Suprapubic skin (tissue), 3 donors: Measurements from ENCODE around the gene ZSCAN20.

Source experiments
- POLR2A ChIP-seq, 2 donors: fragments of 450-650 bp; IDR thresholded peaks; one replicate each; pipeline ENCODE4 v1.6.1; 2017; ENCODE audit warnings: antibody characterized with exemption in 2 of 2, mild to moderate bottlenecking in 2 of 2, moderate library complexity in 2 of 2
- TF ChIP-seq, protein P1 (sequence below), 2 donors: fragments of 200-600 bp in 1 of 2; fragments of 450-650 bp in 1 of 2; sonication (generic) in 1 of 2; IDR thresholded peaks; one replicate each; pipeline ENCODE4 v1.5.1; 2016 to 2019; ENCODE audit warnings: antibody characterized with exemption in 2 of 2, mild to moderate bottlenecking in 1 of 2, moderate library complexity in 1 of 2

DNA sequence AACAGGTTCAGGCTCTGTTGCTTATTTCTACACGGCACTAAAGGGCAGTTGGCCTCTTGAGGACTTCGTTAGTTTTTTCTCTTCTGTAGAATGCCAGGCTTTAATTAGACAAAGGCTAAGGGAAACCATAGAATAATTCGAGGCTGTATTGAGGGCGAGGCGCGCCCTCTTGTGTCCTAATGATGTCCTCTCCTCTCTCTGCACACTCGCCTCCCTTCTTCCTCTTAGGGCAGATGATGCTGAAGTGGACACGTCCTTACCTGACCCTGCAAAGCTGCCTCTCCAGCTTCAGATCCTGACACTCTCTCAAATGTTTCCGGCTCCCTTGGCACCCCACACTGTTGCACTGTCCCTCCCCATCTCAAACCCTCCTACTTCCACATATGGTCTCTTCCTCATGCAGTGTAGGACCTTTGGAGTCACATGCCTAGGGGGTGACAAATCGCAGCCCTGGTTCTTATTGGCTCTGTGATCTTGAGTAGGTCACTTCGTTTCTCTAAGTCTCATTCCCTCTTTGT, 1.9 kb upstream of the ZSCAN20 start:
- TF ChIP-seq, protein P1, sequence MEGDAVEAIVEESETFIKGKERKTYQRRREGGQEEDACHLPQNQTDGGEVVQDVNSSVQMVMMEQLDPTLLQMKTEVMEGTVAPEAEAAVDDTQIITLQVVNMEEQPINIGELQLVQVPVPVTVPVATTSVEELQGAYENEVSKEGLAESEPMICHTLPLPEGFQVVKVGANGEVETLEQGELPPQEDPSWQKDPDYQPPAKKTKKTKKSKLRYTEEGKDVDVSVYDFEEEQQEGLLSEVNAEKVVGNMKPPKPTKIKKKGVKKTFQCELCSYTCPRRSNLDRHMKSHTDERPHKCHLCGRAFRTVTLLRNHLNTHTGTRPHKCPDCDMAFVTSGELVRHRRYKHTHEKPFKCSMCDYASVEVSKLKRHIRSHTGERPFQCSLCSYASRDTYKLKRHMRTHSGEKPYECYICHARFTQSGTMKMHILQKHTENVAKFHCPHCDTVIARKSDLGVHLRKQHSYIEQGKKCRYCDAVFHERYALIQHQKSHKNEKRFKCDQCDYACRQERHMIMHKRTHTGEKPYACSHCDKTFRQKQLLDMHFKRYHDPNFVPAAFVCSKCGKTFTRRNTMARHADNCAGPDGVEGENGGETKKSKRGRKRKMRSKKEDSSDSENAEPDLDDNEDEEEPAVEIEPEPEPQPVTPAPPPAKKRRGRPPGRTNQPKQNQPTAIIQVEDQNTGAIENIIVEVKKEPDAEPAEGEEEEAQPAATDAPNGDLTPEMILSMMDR (IDR thresholded peaks at IDR 0.05) = peak; percentile 53 to 85
- TF ChIP-seq POLR2A (IDR thresholded peaks at IDR 0.05) = no peak
